Tibial nerve (tissue), 4 donors: ENCODE results near the gene DLG4. TPM values are rescaled to one million over a fixed set of nuclear protein-coding genes. Genes with fewer than 3 reads are reported as not detected.

Experiments used
- DNase-seq, 2 donors: peaks; one replicate each; pipeline ENCODE4 v3.0.0-alpha.2; 2019; ENCODE audit warnings: low spot score in 2 of 2
- H3K27ac ChIP-seq, 4 donors: fragments of 200-600 bp; sonication (generic) in 3 of 4; one replicate each; pipeline ENCODE4 v1.5.1; 2017 to 2019; ENCODE audit warnings: mild to moderate bottlenecking in 1 of 4
- H3K27me3 ChIP-seq, 2 donors: fragments of 200-600 bp; sonication (generic) in 1 of 2; one replicate each; pipeline versions ENCODE4 v1.5.1 to v1.6.0; 2017 to 2019
- H3K36me3 ChIP-seq, 3 donors: fragments of 200-600 bp; sonication (generic); one replicate each; pipeline ENCODE4 v1.5.1; 2018 to 2019
- H3K4me1 ChIP-seq, 4 donors: fragments of 200-600 bp; sonication (generic) in 3 of 4; one replicate each; pipeline ENCODE4 v1.5.1; 2017 to 2019
- H3K4me3 ChIP-seq, 4 donors: fragments of 200-600 bp; sonication (generic) in 3 of 4; one replicate each; pipeline ENCODE4 v1.5.1; 2017 to 2019; ENCODE audit warnings: mild to moderate bottlenecking in 1 of 4, moderate library complexity in 1 of 4
- H3K9me3 ChIP-seq, 4 donors: fragments of 200-600 bp; sonication (generic) in 3 of 4; one replicate each; pipeline ENCODE4 v1.5.1; 2017 to 2019
- CTCF ChIP-seq, 5 experiments: fragments of 200-600 bp in 3 of 5; fragments of 450-650 bp in 2 of 5; sonication (generic) in 3 of 5; IDR thresholded peaks; one replicate each; pipeline ENCODE4 v1.5.1; 2016 to 2019; ENCODE audit warnings: antibody characterized with exemption in 5 of 5, mild to moderate bottlenecking in 3 of 5, moderate library complexity in 2 of 5
- EP300 ChIP-seq, 2 donors: sonication (generic); formaldehyde crosslinking; IDR thresholded peaks; one replicate each; pipeline ENCODE4 v1.6.1; 2017; ENCODE audit warnings: antibody characterized with exemption in 2 of 2, mild to moderate bottlenecking in 1 of 2
- POLR2A ChIP-seq, 2 donors: fragments of 450-650 bp; IDR thresholded peaks; one replicate each; pipeline ENCODE4 v1.6.1; 2017; ENCODE audit warnings: antibody characterized with exemption in 2 of 2, mild to moderate bottlenecking in 2 of 2, moderate library complexity in 2 of 2
- WGBS, 2 donors: methylation state at CpG; one replicate each; pipeline ENCODE4 v1.1.5; 2018; 5-methylcytosine and 5-hydroxymethylcytosine counted together
- total RNA-seq, 4 donors: library from RNA; depleted of rRNA; stranded (reverse); fragments of >200 nt; gene quantifications; one replicate each; pipeline ENCODE4 v1.1.0, GENCODE V29; 2016

DLG4 gene
- total RNA-seq, 4 donors from 2014 or later = 7.3 to 22.8 (median 16.1) TPM

GRCh38 chr17:7222093-7222971 is 2.7 kb upstream of the DLG4 start:
- Histone ChIP-seq H3K4me1 (peaks cover 0 to 43% (median 23%) of the 10 kb centered on the region in 4 donors), H3K9me3 (no peaks in the 10 kb centered on the region), H3K27ac (peak overlapping the region in 1 of 4 donors; percentile 98), H3K27me3 (no peaks in the 10 kb centered on the region), H3K36me3 (peaks cover 3 to 58% (median 15%) of the 10 kb centered on the region in 3 donors), H3K4me3 (no peak overlapping the region)
- WGBS, 2 donors = 69 to 72% methylated on average over 15 of the region's 15 CpGs
- no peak for TF ChIP-seq POLR2A (IDR thresholded peaks at IDR 0.05)
- TF ChIP-seq EP300 (IDR thresholded peaks at IDR 0.05) = no peak
- no peak for TF ChIP-seq CTCF (IDR thresholded peaks at IDR 0.05)
- DNase-seq = no peak

- Histone ChIP-seq H3K4me3 (no peak overlapping the region), H3K4me1 (peaks cover 0 to 51% (median 30%) of the 10 kb centered on the region in 4 donors), H3K36me3 (peaks cover 3 to 49% (median 9%) of the 10 kb centered on the region in 3 donors), H3K9me3 (no peaks in the 10 kb centered on the region), H3K27me3 (no peaks in the 10 kb centered on the region), H3K27ac (peak overlapping the region in 3 of 4 donors; percentile 95 to 98 (median 97))
- WGBS, 2 donors = 54 to 55% methylated on average over 10 of the region's 10 CpGs
- TF ChIP-seq CTCF (IDR thresholded peaks at IDR 0.05) (no peak), EP300 (IDR thresholded peaks at IDR 0.05) (no peak), POLR2A (IDR thresholded peaks at IDR 0.05) (no peak)
- no peak for DNase-seq
Measured at GRCh38 chr17:7221278-7222092, 1.8 kb upstream of the DLG4 start.

- Histone ChIP-seq H3K36me3 (peaks cover 3 to 42% (median 9%) of the 10 kb centered on the region in 3 donors), H3K27me3 (no peaks in the 10 kb centered on the region), H3K4me1 (peaks cover 0 to 59% (median 34%) of the 10 kb centered on the region in 4 donors), H3K9me3 (no peaks in the 10 kb centered on the region), H3K4me3 (peak overlapping the region; percentile 72 to 89 (median 84)), H3K27ac (peak overlapping the region; percentile 81 to 98 (median 96))
- TF ChIP-seq EP300 (IDR thresholded peaks at IDR 0.05) (no peak), CTCF (IDR thresholded peaks at IDR 0.05) (peak in 4 of 5 experiments; percentile 15 to 30 (median 20)), POLR2A (IDR thresholded peaks at IDR 0.05) (no peak)
- no peak for DNase-seq
- WGBS, 2 donors = 21 to 33% methylated on average over 9 to 11 of the region's 11 CpGs
Measured at GRCh38 chr17:7220593-7221277, 1.1 kb upstream of the DLG4 start.

- Histone ChIP-seq H3K4me3 (peak overlapping the region; percentile 72 to 89 (median 84)), H3K27me3 (no peaks in the 10 kb centered on the region), H3K4me1 (peaks cover 0 to 73% (median 40%) of the 10 kb centered on the region in 4 donors), H3K9me3 (no peaks in the 10 kb centered on the region), H3K27ac (peak overlapping the region; percentile 81 to 98 (median 96)), H3K36me3 (peaks cover 3 to 28% (median 7%) of the 10 kb centered on the region in 3 donors)
- no peak for TF ChIP-seq POLR2A (IDR thresholded peaks at IDR 0.05)
- TF ChIP-seq CTCF (IDR thresholded peaks at IDR 0.05) = no peak
- TF ChIP-seq EP300 (IDR thresholded peaks at IDR 0.05) = no peak
- DNase-seq = no peak
- 16 to 19% methylated on average over 12 of the region's 12 CpGs for WGBS, 2 donors
Measured at GRCh38 chr17:7219229-7219811, 316 bp downstream of the DLG4 start.
